T47D (cell line): ENCODE data around the gene NPM1.

Experiments used
- DNase-seq, 2 experiments: peaks; one replicate each; pipeline versions ENCODE4 v3.0.0 to v3.0.0-alpha.2; 2011 to 2012; ENCODE audit warnings: low read depth in 1 of 2, low spot score in 1 of 2
- JUND ChIP-seq: IDR thresholded peaks from 2 replicates; pipeline ENCODE4 v1.6.1; 2012; ENCODE audit warnings: low read depth
- in situ Hi-C: cut with HindIII; loops from 2 replicates; pipeline ENCODE4 v1.10.0; 2016; ENCODE audit warnings: low sequenced_read_pairs, low pct_unique_long_range_greater_than_20kb

The NPM1 gene

GRCh38 chr5:171441246-171441791, 53.7 kb downstream of the NPM1 start:
- no peak for DNase-seq
- in situ Hi-C loops = no loop called here

GRCh38 chr5:171442287-171443042, 54.8 kb downstream of the NPM1 start:
- in situ Hi-C loops = no loop called here
- no peak for TF ChIP-seq JUND
- DNase-seq = no peak

More at GRCh38 chr5:171441246-171441791, 53.7 kb downstream of the NPM1 start:
- no peak for TF ChIP-seq JUND

- TF ChIP-seq JUND = no peak
- in situ Hi-C loops = no loop called here
Measured at GRCh38 chr5:171444582-171444981, 56.9 kb downstream of the NPM1 start.

GRCh38 chr5:171445644-171446516, 58.2 kb downstream of the NPM1 start:
- DNase-seq = no peak
- TF ChIP-seq JUND = no peak
- in situ Hi-C loops = no loop called here

More at GRCh38 chr5:171444582-171444981, 56.9 kb downstream of the NPM1 start:
- DNase-seq = no peak

- no peak for TF ChIP-seq JUND
- in situ Hi-C loops = no loop called here
- no peak for DNase-seq
Measured at GRCh38 chr5:171447226-171447625, 59.6 kb downstream of the NPM1 start.

- no peak for TF ChIP-seq JUND
- DNase-seq = no peak
Measured at GRCh38 chr5:171449426-171449825, 61.8 kb downstream of the NPM1 start.

GRCh38 chr5:171450423-171451331, 63.0 kb downstream of the NPM1 start:
- in situ Hi-C loops = no loop called here
- no peak for DNase-seq
- TF ChIP-seq JUND = no peak

More at GRCh38 chr5:171449426-171449825, 61.8 kb downstream of the NPM1 start:
- in situ Hi-C loops = no loop called here

GRCh38 chr5:171451421-171451820, 63.8 kb downstream of the NPM1 start:
- no peak for TF ChIP-seq JUND
- in situ Hi-C loops = no loop called here
- DNase-seq = no peak

- in situ Hi-C loops = no loop called here
- no peak for TF ChIP-seq JUND
- DNase-seq = no peak
Measured at GRCh38 chr5:171453056-171453725, 65.5 kb downstream of the NPM1 start.

GRCh38 chr5:171453988-171454387, 66.3 kb downstream of the NPM1 start:
- no peak for DNase-seq
- TF ChIP-seq JUND = no peak
- in situ Hi-C loops = no loop called here

GRCh38 chr5:171454549-171454948, 66.9 kb downstream of the NPM1 start:
- in situ Hi-C loops = no loop called here
- DNase-seq = peak in 1 of 2 experiments; percentile 37
- TF ChIP-seq JUND = no peak
